NK-92 (cell line): ENCODE results near the gene YES1.
"Not testable (repeated sequence)": the region's sequence is repeated elsewhere in the genome, so short reads cannot be mapped to it uniquely, and the experiment has no call there.

ENCODE experiments used
- DNase-seq: peaks from one replicate; lab custom pipeline; 2025; ENCODE audit not compliant: unreplicated experiment; lab: John Stamatoyannopoulos, UW

YES1 gene

DNA sequence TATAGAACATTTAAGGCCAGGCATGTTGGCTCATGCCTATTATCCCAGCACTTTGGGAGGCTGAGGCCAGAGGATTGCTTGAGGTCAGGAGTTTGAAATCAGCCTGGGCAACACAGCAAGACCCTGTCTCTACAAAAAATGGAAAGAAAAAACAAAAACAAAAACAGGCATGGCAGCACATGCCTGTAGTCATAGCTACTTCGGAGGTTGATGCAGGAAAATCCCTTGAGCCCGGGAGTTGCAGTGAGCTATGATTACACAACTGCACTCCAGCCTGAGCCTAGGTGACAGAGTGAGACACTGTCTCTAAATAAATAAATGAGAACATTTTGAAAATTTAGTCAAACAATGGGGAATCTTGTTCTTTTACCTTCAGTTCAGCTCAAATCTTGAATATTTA, 12.1 kb upstream of the YES1 start:
- DNase-seq: no peak

DNA sequence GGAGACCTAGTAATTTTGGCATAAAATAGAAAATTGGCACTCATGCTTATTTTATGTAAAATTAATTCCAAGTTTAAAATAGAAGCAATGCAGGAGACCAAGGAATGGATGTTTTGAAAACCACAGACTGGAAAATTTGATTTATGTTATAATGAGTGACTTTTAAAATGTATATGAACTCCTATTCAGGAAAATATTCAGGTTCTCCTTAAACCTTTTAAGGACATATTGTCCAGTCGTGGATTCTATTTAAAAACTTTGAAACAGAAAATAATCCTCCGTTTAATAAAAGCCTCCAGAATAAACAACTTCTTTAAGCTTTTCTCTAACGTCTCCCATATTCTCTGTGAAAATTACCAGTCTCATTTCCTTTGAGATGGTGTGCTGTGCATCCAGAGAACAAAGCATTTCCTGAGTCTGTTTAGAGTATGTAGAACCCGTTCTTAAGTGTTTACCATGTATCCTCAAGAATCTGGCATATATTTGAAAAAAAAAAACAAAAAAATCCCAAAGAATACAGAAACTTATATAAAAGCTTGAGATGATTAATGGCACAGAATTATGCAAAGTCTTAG, 8.6 kb upstream of the YES1 start:
- no peak for DNase-seq

DNA sequence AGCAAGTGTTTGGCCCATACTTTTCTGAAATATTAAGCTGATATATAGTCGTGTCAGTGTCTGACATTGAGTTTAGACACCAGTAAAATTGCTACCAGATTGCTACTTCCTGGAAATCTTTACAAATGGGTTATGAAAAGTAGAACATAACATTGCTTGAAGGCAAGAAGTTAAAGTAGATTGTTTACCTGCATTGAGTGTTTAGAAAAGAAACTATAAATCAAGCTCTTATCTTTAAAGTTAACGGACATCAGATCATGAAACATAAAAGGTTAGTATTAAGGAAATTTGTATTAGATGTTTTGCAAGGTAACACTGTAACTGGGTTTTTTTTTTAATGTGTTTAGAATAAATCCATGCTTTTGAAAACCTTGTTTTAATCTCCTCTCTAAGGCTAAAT, 4.8 kb upstream of the YES1 start:
- DNase-seq: no peak

GRCh38 chr18:816088-816653, 4.1 kb upstream of the YES1 start:
- DNase-seq: no peak

DNA sequence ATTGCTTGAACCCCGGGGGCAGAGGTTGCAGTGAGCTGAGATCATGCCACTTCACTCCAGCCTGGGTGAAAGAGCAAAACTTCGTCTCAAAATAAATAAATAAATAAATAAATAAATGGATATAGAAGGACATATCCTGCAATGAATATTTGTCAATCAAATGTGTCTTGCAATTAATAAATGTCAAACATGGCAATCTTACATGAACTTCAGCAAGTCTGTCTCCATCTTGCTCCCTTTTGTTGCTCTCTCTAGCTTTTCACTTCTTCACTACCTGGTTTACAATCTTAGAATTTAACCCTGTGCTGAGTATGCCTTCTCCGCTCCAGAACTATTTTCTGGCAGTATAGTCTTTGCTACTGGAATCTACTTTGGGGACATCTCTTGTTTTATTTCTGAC, 3.3 kb upstream of the YES1 start:
- no peak for DNase-seq

DNA sequence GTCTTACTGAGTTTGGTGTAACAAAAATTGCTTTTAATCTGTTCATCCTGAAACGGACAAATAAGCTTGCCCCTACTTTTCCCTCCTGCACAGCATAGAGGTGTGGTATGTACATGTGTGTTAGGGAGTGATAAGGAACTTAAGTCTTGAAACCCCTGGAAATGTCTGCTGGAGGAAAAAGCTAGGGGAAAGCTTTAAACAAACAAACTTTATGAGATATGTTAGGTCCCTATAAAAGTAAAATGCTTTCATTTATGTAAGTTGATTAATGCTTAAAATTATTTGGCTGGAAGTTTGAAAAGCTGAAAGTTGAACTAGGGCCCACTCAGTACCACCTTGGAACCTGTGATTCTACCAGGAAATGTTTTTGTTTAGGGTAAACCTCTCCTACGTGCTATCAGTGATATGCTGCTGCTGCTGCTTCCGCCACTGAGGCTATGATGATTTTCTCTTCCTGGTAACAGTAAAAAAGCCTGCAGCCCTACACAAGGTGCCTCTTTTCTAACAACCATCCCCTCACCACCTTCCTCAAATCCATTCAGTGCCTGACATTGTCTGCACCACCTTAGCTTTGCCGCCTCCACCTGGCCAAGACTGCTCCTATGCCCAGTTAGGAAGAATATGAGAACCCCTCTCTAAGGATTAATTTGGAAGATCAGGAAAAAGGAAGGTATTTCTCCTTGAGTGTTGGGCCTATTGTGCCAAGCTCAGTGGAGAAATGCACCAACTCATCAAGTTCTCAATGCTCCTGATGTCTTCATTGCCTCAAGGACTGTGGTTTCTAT, 2.5 kb upstream of the YES1 start:
- no peak for DNase-seq

- DNase-seq: no peak
These were observed 1.4 kb upstream of the YES1 start for GRCh38 chr18:813172-814071.

DNA sequence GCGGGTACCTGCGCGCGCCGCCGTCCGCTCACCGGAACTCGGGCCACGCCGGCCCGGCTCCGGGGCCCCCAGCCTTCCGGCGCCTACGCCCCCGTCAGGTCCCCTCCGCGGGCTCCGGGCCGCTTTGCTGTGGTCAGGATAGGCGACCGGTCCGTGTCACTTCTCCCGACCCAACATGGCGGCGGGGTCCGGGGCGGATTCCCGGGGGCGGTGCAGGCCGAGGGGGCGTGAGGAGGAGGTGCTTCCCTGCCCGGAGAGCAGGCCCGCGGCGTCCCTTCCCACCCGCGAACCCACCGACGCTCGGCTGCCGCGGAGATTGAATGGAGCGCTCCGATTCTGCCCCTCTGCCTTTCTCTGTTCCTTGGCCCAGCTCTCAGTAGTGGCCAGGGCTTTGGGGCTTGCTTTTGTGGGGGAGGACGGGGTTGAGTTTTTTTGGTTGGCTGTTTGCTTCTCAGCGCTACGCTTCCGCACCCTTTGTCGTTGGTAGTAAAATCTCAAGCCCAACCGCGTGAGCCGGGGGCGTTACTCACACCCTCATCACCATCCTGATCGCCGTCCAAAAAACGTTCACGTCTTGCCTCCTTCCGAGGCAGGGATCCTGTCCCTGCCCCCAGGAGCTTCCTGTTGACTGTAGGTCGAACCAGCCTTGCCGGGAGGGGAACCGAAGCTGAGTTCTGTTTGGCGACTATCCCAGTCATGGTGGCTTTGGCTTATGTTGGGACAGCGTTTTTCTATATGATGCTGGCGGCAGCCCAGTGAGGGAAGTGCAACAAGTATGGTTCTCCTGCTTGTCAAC, 532 bp upstream of the YES1 start:
- no peak for DNase-seq

DNA sequence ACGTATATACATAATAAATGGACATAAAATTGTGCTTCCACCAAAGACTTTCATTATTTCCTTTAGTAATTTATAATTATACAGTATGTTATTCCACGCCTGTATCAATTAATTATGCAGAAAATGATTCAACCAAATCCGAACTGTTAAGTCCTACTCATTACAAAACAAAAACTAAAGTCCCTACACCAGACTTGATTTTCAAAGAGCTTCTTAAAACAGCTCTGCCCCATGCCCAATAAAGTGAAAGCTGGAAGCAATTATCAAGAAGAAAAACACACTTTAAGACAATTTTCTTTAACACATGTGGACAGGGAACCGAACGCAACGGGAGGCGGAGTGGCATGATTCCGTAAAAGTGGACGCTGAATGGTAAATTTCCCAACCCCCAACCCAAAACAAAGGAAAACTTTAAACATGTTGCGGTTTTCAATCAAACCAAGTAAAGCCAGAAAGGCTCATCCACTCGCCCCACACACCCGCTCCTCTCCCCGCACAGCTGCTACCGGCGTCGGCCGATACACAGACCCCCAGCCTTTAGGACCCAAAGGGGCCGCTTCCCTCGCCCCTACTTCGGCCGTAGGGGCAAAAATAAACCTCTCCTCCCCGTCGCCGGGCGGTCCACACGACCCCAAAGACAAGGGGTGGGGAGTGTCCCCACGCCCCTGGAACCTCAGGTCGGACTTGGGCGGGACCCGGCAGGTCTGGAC, 705 bp downstream of the YES1 start:
- DNase-seq: no peak

GRCh38 chr18:809985-810642, 1.9 kb downstream of the YES1 start:
- no peak for DNase-seq

DNA sequence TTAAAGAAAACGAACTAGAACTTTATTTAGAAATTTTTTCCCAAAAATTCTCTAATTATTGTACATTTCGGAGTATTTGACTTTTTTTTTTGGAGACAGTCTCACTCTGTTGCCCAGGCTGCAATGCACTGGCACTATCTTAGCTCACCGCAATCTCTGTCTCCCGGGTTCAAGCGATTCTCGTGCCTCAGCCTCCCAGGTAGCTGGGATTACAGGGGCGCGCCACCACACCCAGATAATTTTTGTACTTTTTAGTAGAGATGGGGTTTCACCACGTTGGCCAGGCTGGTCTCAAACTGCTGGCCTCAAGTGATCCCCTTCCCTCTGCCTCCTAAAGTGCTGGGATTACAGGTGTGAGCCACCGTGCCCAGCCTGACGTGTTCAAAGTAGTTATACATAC, 2.8 kb downstream of the YES1 start:
- DNase-seq: not testable (repeated sequence)

DNA sequence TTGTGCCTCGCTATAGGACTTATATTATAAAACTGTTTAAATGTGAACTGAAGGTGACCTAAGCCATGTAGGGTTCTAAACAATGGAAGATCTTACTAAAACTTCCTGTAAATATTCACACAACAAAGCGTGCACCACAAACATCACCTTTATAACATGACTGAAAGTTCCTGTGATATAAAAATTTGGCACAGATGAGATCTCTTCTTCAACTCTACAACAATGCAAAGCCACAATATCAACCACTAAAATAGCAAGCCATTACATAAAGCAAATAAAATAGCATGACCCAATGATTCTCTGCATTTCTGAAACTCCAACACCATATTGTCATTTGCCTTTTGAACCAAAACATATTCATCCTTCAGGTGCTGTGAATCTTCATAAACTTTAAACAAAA, 3.5 kb downstream of the YES1 start:
- no peak for DNase-seq

DNA sequence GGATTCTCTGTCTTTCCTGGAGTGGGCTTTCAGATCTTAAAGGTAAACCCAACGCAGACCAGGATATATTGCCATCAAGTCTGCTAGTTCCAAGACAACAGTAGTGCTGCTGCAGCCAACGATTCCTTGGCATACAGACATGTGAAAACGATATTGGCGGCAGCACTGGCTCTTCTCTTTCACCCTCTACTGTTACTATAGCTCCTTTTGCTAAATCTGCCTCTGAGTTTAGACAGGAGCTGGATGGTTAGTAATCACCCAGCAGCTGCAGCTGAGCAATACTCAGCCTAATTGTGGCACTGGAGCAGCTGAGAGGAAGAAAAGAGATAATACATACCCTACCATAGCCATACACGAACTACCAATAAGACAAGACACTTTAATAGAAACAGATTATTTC, 4.0 kb downstream of the YES1 start:
- DNase-seq: no peak

- DNase-seq: no peak
These were observed 6.3 kb downstream of the YES1 start for GRCh38 chr18:805755-806110.

- DNase-seq: no peak
These were observed 6.9 kb downstream of the YES1 start for GRCh38 chr18:805008-805754.

DNA sequence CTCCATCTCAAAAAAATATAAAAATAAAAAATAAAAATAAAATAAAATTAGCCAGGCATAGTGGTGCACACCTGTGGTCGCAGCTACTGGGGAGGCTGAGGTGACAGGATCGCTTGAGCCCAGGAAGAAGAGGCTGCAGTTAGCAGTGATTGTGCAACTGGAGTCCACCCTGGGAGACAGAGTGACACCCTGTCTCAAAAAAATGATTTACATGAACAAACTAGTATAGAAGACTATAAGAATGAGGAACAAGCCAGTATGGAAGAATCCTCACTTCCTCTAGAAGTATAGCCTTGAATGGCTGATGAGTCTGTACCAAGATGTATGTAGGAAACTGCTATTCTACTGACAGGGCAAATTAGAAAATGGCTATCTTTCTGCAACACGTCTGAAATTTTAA, 10.9 kb downstream of the YES1 start:
- DNase-seq: no peak

DNA sequence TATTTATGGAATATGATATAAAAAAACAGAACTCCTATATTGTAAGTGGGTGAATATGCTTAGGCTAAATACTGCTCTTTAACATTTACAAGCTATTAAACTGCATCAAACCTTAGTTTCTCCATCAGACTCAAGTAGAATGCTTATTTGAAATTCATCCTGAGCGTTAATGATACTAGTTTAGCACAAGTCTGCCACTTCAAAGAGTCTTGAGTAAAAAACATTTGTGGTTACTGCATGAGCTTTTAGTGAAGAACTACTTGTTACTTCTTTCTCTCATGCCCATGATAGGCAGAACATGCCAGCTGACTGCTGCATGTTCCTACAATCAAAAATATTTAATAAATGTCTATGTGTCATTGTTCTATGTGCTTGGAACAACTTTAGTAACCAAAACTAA, 12.1 kb downstream of the YES1 start:
- DNase-seq: no peak

DNA sequence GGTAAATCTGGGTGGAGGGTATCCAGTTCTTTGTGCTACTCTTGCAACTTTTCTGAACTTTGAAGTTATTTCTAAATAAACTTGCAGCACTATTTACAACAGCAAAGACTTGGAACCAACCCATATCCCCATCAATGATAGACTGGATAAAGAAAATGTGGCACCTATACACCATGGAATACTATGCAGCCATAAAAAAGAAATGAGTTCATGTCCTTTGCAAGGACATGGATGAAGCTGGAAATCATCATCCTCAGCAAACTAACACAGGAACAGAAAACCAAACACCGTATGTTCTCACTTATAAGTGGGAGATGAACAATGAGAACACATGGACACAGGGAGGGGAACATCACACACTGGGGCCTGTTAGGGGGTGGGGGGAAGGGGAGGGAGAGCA, 16.7 kb downstream of the YES1 start:
- not testable (repeated sequence) for DNase-seq

DNA sequence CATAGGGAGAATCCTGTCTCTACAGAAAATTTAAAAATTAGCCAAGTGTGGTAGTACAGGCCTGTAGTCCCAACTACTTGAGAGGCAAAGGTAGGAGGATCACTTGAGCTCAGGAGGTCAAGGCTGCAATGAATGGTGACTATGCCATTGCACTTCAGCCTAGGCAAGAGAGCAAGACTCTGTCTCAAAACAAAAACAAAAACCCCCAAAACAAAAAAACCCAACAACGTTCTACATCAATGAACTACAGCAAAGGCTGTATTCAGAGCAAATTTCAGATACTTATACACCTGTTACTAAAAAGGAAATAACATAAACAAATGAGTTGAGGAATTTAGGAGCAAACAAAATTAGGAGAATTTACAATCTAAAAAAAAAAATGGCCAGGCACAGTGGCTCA, 22.6 kb downstream of the YES1 start:
- DNase-seq: no peak
